ENCODE data around the gene TTLL11.

DNA sequence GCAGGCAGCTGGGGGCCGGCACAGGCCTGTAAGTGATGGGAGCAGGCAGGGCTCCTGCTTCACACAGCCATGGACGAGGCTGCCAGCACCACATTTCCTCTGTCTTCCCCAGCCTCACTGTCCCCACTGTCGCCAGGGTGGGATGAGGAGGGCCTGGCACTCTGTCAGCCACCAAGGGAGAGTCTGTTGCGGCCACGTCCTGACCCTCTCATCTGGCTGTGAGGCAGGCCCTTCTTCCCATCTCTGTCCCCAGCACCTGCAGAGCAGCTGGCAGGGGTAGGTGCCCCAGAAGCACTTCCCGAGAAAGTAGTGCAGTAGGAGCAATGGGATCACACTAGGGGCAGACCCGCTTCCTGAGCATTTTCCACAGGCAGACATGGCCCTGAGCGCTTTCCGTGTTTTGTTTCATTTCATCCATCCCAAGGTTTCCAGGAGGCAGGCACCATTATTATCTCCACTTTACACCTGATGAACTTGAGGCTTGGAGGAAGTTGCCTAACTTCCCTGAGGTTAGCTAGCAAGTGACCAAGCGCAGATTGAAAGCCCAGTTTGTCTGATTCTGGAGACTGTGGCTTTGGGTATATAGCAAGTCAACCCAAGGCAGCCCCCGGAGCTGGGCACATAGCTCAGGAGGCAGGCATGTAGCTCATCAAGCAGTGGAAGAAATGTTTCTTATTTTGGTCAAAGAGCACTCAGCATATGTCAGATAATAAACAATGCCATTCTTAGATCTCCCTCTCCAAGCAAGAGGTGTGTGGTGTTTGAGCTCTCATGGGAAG lies 239.3 kb downstream of the TTLL11 start:
- TF ChIP-seq CTCF (conservative IDR thresholded peaks at IDR 0.05; ENCODE audit: low read length) (no peak), EZH2phosphoT487 (IDR thresholded peaks at IDR 0.05; ENCODE audit: borderline replicate concordance, low read depth, low read length) (no peak)
